GM18858 (cell line): ENCODE measurements around the gene COL18A1.

Experiments
- ATAC-seq: cut with Tn5 transposase; IDR thresholded peaks from one replicate; pipeline ENCODE4 v1.9.1; 2021; ENCODE audit not compliant: unreplicated experiment

Gene COL18A1

DNA sequence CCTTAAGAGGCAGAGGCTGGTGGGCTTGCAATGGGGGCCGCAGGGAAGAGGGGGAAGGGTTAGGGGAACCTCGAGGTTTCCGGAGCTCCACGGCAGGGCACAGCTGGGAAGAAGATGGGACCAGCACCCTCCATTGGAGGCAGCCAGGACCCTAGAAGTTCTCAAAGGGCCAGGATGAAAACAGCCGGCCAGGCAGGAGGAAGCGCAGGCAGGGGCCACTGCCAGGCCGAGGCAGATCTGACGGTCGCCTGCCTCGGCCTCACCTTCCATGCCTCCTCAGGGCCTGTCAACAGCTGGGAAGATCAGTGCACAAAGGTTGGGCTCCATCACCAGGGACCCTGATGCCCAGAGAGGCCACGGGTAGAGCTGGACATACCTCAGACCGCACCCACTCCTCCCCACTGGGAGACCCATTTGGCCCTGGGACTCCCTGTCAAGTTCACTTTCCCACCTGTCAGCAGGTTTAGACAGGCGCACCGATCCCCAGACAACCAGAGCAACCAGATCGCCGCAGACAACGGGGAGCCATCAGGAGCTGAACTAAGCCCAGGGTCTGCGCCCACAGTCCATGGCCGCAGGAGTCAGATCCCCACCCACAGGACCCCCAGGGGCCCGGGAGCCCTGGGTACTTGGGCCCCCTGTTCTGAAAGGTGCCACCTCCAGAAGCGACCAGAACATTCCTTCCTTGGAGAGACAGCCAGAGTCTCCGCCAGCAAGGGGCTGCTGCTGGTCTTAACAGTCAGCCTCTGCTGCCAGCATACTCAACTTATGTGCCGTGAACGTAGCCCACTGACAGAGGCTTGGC is 135.0 kb downstream of the COL18A1 start:
- no peak for ATAC-seq

GRCh38 chr21:45540601-45540970 is 135.6 kb downstream of the COL18A1 start:
- no peak for ATAC-seq

- ATAC-seq: no peak
Measured at GRCh38 chr21:45541221-45542039, 136.5 kb downstream of the COL18A1 start.

DNA sequence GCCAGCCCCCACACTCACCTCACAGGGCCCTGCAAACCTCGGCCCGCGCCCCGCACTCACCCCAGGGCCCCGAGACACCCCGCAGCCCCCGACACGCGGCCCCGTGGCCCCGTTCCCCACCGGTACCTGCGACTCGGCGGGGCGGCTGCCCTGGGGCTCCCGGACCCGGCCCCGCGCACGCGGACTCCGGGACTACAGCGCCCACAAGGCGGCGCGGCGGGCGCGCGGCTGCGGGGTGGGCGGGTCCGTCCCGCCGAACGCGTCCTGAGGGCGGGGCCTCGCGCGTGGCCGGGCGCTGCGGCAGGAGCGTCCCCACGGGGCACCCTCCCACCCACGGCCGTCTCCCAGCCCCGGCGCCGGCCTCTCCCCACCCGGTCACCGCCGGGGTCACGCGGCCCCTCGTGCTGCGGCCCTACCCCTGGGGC is 137.3 kb downstream of the COL18A1 start, which contains the start of gene SLC19A1:
TSS of gene SLC19A1 (minus strand) at position 199 of the 425 bp plus-strand sequence. CDS start 4,481 bp downstream, outside the sequence.
- ATAC-seq: no peak

DNA sequence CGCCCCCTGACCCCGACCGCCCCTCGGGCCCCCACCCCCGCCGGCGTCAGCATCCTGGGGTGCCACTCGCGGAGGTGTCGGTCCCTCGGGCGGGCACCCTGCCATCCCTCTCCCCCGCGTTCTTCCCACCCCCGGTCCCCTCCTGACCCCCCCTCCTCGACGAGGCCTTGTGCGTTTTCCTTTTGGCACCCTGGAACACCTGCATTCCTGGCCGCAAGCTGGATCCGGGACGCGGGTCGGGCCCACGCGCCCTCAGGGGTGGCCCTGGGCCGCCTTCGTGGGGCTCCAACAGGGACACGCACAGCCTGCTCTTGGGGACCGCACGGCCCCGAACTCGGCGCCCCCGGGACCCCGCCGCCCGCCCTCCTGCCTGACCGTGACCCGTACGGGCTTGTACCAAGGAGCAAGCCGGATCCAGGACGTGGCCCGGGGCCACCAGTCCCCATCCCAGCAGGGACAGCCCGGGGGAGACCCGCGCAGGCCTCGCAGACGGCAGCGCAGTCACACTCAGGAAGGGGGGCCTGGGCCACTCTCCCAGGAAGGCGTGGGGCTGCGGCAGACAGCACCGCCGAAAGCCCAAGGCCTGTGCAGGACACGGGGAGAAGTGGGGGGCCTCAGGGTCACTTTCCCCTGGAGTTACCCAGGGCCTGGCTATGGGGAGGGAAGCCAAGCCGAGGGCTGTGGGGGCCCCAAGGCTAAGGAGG is 137.9 kb downstream of the COL18A1 start:
- ATAC-seq: no peak

DNA sequence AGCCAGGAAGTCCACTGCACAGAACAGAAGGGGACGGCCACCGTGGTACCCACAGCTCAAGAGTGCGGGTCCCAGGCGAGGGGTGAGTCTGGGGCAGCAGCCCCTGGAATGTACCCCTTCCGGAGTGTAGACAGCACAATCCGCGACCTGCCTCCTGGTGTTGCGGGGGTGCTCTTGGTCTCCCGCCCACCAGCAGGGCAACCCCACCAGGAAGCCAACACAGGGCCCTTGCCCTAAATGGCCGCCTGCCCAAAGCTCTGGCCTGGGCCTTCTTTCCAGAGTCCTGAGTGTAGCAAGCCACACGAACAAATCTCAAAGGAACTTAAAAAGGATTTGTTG is 138.4 kb downstream of the COL18A1 start:
- ATAC-seq: no peak

DNA sequence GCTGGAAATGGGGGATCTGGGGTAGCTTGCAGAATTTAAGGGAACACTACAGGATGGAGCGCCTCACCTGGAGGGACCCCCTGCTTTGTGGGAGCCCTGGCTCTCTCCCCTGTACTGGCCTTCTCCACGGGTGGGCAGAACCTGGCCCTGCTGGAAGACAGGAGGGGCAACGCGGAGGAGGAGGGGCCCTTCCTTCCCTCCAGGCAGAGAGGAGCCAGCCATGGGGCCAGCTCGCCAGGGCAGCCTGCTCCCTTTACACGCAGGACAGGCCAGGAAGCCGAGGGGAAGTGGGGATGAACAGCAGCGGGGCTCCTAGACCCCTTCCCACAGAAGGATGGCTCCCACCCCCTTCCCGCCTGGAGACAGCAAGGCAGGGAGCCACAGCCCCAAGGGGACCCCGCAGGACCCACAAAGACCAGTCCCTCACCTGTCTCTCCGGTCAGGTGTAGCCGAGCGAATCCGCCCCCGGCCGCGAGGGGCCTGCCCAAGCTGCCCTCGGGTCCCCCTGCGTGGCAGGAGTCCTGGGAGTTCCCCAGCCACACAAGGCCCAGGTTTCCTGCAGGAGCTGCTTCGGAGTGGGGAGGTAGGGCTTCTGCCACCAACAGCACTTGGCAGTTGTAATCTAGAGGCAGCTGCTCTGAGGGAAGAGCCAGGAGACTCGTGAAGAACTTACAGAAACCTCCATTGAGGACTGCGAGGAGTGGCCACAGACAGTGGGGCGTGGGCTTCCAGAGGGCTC is 138.9 kb downstream of the COL18A1 start:
- ATAC-seq: no peak

GRCh38 chr21:45544449-45545235 is 139.7 kb downstream of the COL18A1 start:
- no peak for ATAC-seq

DNA sequence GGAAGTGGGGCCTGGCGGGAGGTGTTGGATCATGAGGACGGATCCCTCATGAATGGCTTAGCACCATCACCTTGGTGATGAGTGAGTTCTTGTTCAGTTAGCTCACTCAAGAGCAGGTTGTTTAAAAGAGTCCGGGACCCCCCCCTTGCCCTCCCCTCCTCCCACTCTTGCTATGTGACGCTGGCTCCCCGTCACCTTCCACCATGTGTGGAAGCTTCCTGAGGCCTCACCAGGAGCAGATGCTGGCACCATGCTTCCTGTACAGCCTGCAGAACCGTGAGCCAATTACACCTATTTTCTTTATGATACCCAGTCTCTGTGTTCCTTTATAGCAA is 140.2 kb downstream of the COL18A1 start:
- no peak for ATAC-seq

- no peak for ATAC-seq
Measured at GRCh38 chr21:45545691-45546531, 140.9 kb downstream of the COL18A1 start.

DNA sequence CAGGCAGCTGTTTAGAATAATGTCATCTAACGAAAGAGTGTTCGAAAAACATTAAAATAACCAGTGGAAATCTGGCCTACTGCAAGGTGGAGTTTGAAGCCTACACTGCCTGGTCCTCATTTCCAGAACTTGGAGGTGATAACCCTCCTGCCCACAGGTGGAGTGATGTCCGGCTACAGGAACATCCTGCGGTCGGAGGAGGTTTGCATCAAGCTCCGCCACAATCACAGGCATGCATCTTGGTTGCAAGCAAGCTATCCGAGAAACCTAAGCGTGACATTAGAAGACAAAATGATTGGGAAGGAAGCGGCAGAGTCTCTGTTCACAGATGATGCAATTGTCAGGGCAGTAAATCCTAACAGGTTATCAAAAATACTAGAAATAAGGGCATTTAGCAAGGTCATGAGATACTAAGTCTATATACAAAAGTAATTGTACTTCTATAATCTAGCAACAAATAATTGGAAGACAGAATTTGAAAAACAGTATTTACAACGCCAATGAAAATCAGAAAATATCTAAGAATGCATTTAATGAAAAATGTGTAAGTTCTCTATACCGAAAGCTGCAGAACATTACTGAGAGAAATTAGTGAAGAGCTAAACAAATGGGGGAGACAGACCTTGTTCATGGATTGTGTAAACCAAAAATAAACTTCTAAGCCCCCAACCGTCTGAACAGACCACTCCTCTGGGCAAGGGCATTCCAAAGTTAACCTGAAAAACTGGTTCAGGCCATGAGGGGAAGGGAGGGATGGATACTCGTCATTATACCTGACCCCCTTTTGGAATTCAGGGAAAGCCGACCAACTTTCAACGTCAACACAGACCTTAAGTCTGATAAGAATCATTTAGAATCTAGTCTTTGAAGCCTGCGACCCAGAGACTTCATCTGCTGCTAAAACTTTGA is 141.9 kb downstream of the COL18A1 start:
- no peak for ATAC-seq

- no peak for ATAC-seq
Measured at GRCh38 chr21:45547545-45547900, 142.6 kb downstream of the COL18A1 start.

DNA sequence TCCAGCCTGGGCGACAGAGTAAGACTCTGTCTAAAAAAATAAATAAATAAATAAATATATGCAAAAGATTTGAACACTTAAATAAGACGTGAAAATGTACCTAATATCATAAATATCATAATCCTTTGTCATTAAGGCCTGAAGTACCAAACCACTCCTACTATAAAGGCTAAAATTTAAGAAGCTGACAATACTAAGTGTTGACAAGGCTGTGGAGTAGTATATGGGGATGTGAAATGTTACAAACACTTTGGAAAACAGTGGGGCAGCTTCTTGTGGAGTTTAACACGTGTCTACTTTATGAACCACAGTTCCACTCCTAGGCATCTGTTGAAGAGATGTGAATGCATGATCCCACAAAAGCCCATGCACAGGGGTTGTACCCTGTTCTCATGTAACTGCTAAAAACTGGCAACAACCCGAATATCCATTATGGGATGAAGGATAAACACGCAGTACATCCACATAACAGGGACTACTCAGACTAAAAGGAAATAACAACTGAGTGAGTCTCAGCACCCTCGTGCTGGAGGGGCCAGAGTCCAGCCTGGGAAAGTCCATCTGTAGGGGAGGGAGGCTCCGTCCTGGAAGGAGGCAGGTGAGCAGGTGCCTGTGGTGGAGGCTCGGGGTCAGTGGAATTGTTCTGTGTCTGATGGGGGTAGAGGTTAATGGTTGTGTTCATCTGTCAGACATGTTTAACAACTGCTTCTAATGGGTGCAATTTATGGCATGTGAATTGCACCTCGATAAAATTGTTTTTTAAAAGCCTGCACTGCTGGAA is 143.9 kb downstream of the COL18A1 start:
- ATAC-seq: no peak

DNA sequence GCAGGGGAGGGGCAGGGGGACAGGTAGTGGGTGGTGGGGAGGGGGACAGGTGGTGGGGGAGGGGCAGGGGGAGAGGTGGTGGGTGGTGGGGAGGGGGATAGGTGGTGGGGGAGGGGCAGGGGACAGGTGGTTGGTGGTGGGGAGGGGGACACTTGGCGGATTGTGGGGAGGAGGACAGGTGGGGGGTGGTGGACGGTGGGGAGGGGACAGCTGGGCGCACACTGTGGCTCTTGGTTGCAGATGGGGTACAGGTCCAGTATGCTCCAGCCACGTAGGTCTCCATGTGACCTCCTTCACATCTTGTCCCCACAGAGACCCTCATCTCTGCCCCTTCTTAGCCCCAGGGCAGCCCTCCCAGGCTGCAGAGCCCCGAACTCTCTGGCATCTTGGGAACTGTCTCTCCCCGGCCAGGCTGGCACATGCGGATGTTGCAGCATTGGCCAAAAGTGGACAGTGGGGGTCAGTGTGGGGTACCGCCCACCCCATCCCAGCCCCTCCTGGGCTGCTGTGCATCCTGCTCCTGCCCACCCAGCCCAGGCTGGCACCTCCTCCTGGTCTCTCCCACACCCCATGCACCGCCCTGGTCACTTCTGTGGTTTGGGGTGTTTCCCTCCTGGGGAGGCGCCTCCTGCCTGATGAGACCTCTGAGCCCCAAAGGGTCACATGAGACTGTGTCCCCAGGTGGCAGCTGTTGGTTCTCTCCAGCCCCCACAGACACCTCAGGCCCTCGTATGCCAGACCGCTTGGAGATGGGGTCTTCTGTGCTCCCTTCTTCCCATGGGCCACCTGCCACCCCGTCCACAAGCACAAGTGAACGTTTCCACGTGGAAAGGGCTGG is 144.9 kb downstream of the COL18A1 start:
- no peak for ATAC-seq

DNA sequence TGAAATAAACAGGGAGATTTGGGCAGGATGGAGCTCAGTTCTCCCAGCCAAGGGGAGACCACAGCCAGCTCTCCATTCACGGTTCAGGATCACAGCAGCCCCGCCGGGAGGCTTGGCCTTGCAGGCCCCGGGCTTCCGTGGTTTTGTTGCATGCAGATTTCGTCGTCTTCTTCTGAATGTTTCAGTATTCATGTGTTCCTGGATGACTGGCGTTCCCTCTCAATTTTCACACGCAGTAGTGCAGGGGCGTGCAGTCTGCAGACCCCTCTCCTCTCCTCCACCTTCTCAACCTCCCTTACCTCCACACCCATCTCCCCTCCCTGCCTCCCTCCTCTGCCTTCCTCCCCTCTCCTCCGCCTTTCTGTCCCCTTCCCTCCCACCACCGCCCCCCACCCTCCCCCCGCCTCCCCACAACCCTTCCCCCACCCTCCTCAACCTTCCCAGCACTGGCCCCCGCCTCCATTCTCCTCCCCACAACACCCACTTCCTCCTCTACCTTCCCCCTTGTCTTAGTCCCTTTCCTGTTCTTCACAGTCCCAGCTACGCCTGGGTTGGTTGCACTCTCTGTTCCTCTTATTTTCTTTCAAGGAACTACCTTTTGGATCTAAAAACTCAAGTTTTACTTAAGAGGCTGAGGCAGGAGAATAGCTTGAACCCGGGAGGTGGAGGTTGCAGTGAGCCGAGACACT is 145.7 kb downstream of the COL18A1 start:
- ATAC-seq: peak; percentile 38

- ATAC-seq: no peak
Measured at GRCh38 chr21:45551316-45551715, 146.4 kb downstream of the COL18A1 start.
